Endothelial cell of umbilical vein (primary cell): ENCODE measurements around the gene RECK. TPM values are rescaled to one million over a fixed set of nuclear protein-coding genes. Genes with fewer than 3 reads are reported as not detected.

Experiments used
- BruUV-seq: library from RNA; stranded (reverse); fragments of 400-500 nt; replicated peaks from 2 replicates; lab custom pipeline; 2021; lab: Mats Ljungman, UMichigan
- CTCF ChIA-PET: fragments of 300-600, 350-600 bp; sonication (Branson Sonifier 250); formaldehyde crosslinking; loops from one replicate; lab custom pipeline; 2021; ENCODE audit warnings: antibody characterized with exemption, inconsistent platforms; lab: Charles Lee
- POLR2A ChIA-PET: fragments of 300-600, 350-600 bp; sonication (Branson Sonifier 250); formaldehyde crosslinking; loops from one replicate; lab custom pipeline; 2021; ENCODE audit warnings: antibody characterized with exemption, inconsistent platforms; lab: Charles Lee
- DNase-seq: peaks from one replicate; pipeline ENCODE4 v3.0.0-alpha.2; 2011; ENCODE audit warnings: low read depth, low spot score
- FAIRE-seq: peaks from 2 replicates; lab custom pipeline; 2011; peaks lifted over from hg19 to GRCh38; lab: Jason Lieb, UNC
- H2AFZ ChIP-seq: 2 replicates; pipeline ENCODE4 v1.6.0; 2012; ENCODE audit warnings: low read depth, low read length, control low read depth, inconsistent platforms
- H3K27ac ChIP-seq: 2 replicates; pipeline ENCODE4 v1.5.1; 2011; ENCODE audit warnings: low read depth, mild to moderate bottlenecking, control low read depth, low read length, moderate library complexity; ENCODE audit not compliant: insufficient read depth
- H3K27me3 ChIP-seq, 2 experiments: 2 replicates each; pipeline versions ENCODE4 v1.6.0 to v1.6.1; 2011; ENCODE audit warnings: low read length in 2 of 2, mixed read lengths in 1 of 2; ENCODE audit not compliant: control insufficient read depth in 2 of 2, insufficient read depth in 2 of 2
- H3K36me3 ChIP-seq, 2 experiments: 2 replicates in 1 of 2; 3 replicates in 1 of 2; pipeline ENCODE4 v1.5.1; 2011; ENCODE audit warnings: low read length in 2 of 2, mild to moderate bottlenecking in 1 of 2, moderate library complexity in 1 of 2; ENCODE audit not compliant: control insufficient read depth in 2 of 2, insufficient read depth in 2 of 2; ENCODE audit errors: extremely low read depth in 1 of 2
- H3K4me1 ChIP-seq: 3 replicates; pipeline ENCODE4 v1.5.1; 2011; ENCODE audit warnings: mild to moderate bottlenecking, low read length; ENCODE audit not compliant: control insufficient read depth, insufficient read depth; ENCODE audit errors: extremely low read depth
- H3K4me2 ChIP-seq: 2 replicates; pipeline ENCODE4 v1.6.1; 2011; ENCODE audit warnings: low read length, control low read depth, mixed read lengths; ENCODE audit not compliant: insufficient read depth
- H3K4me3 ChIP-seq, 3 experiments: fragments of 200-600 bp in 1 of 3; sonication (generic), shearing (Covaris generic) in 1 of 3; replicated peaks in 1 of 3; 2 replicates each; pipeline ENCODE4 v1.5.1; 2011 to 2016; ENCODE audit warnings: control low read depth in 3 of 3, low read length in 3 of 3, mild to moderate bottlenecking in 2 of 3, inconsistent platforms in 1 of 3, low read depth in 1 of 3, moderate library complexity in 1 of 3; ENCODE audit not compliant: insufficient read depth in 1 of 3
- H3K79me2 ChIP-seq: 2 replicates; pipeline ENCODE4 v1.6.0; 2012; ENCODE audit warnings: low read length, inconsistent platforms; ENCODE audit not compliant: control insufficient read depth, insufficient read depth
- H3K9ac ChIP-seq: replicated peaks from 2 replicates; pipeline ENCODE3; 2011; ENCODE audit warnings: low read length, control low read depth; ENCODE audit not compliant: insufficient read depth; ENCODE audit errors: extremely low read depth
- H3K9me1 ChIP-seq: replicated peaks from 3 replicates; pipeline ENCODE4 v1.6.0; 2011; ENCODE audit warnings: mild to moderate bottlenecking, low read length; ENCODE audit not compliant: control insufficient read depth, insufficient read depth; ENCODE audit errors: extremely low read depth
- H3K9me3 ChIP-seq: replicated peaks from 2 replicates; pipeline ENCODE4 v1.5.1; 2012; ENCODE audit warnings: low read length, inconsistent platforms; ENCODE audit not compliant: control insufficient read depth, insufficient read depth
- H4K20me1 ChIP-seq: replicated peaks from 2 replicates; pipeline ENCODE3; 2011; ENCODE audit warnings: mild to moderate bottlenecking, low read length; ENCODE audit not compliant: control insufficient read depth, insufficient read depth; ENCODE audit errors: extremely low read depth
- FOS ChIP-seq: IDR thresholded peaks from 2 replicates; pipeline ENCODE4 v1.6.1; 2011; ENCODE audit warnings: mild to moderate bottlenecking, low read length, moderate library complexity, borderline replicate concordance; ENCODE audit not compliant: insufficient read depth
- JUN ChIP-seq: IDR thresholded peaks from 2 replicates; pipeline ENCODE4 v1.6.1; 2011; ENCODE audit warnings: borderline replicate concordance, low read depth; ENCODE audit not compliant: insufficient read length, insufficient read depth
- MYC ChIP-seq: IDR thresholded peaks from one replicate; pipeline ENCODE4 v1.6.1; 2011; ENCODE audit warnings: mild to moderate bottlenecking, low read depth, low read length
- POLR2A ChIP-seq: IDR thresholded peaks from 2 replicates; pipeline ENCODE4 v1.6.1; 2012; ENCODE audit warnings: low read depth, mild to moderate bottlenecking, control low read depth, low read length
- POLR2AphosphoS5 ChIP-seq: IDR thresholded peaks from 2 replicates; pipeline ENCODE4 v1.6.1; 2012; ENCODE audit warnings: low read depth, mild to moderate bottlenecking, control low read depth, low read length, moderate library complexity; ENCODE audit not compliant: insufficient read depth
- dilution Hi-C: fragments of 300-500 bp; cut with MboI; formaldehyde crosslinking; loops from one replicate; pipeline ENCODE4 v1.15.0; 2019; ENCODE audit warnings: low sequenced_read_pairs; ENCODE audit not compliant: extremely low pct_ligation_motif_present
- intact Hi-C: fragments of 100-400 bp; cut with micrococcal nuclease; formaldehyde crosslinking; loops from one replicate; pipeline ENCODE4 v1.10.0; 2022
- polyA plus RNA-seq, 4 experiments: library from polyadenylated mRNA; depleted of rRNA in 3 of 4; stranded (reverse) in 3 of 4; unstranded in 1 of 4; fragments of >200 nt; gene quantifications; 2 replicates each; pipeline versions ENCODE4 v1.2.1 to v1.2.3, GENCODE V29; 2011 to 2012; ENCODE audit warnings: missing spikeins in 1 of 4
- total RNA-seq: library from RNA; stranded (reverse); gene quantifications from 2 replicates; pipeline ENCODE4 v1.2.3, GENCODE V29; 2021
- TF ChIP-seq, protein P1 (sequence below), 2 donors: IDR thresholded peaks; 1 replicate in 1 of 2; 2 replicates in 1 of 2; pipeline ENCODE4 v1.5.1; 2011; ENCODE audit warnings: low read length in 2 of 2, mild to moderate bottlenecking in 2 of 2, moderate library complexity in 2 of 2, control low read depth in 1 of 2, inconsistent platforms in 1 of 2, low read depth in 1 of 2; ENCODE audit not compliant: insufficient read depth in 1 of 2; ENCODE audit errors: extremely low read depth in 1 of 2

Gene RECK
- total and polyA plus RNA-seq, 2 donors (not counting 3 experiments of a cell fraction or from before 2014, with no cell fraction given): 12.0 to 14.1 TPM

DNA sequence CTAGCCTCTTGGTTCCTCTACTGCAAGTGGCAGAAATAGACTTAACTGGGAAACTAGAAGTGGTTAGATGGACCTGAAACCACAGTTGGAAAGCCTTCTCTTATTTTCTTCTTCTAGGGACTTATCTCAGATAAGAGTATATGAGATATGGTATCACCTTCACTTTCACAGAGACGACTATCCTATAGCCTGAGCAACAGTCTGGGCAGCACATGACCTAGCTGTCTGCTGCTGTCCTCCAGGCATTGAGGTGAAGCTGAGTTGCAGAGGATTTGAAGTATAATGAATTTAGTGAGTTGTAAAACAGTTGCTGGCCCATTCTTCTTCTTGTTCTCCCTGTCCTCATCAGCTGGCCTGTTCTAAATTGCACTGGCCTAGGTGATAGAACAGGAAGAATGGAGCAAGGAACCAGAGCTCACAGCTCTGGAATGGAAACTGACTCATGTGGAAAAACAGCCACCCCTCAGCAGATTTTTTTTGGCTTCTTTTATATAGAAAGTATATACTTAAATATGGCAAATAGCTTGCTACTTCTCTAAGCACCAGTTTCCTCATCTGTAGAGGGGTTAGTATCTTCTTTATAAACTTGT lies 27.8 kb downstream of the RECK start:
- intact Hi-C loops: no loop called here
- Histone ChIP-seq H3K27ac (no peak overlapping the region), H3K79me2 (no peaks in the 10 kb centered on the region), H3K9me1 (no peaks in the 10 kb centered on the region), H2AFZ (no peak overlapping the region), H3K27me3 (no peaks in the 10 kb centered on the region), H3K4me3 (no peak overlapping the region), H4K20me1 (no peaks in the 10 kb centered on the region), H3K9ac (no peak overlapping the region), H3K4me2 (no peak overlapping the region), H3K36me3 (peaks cover 0 to 8% of the 10 kb centered on the region in 2 experiments), H3K9me3 (no peaks in the 10 kb centered on the region), H3K4me1 (peaks cover 3% of the 10 kb centered on the region)
- dilution Hi-C loops: no loop called here
- peak; percentile 12 for TF ChIP-seq FOS
- TF ChIP-seq, protein P1, sequence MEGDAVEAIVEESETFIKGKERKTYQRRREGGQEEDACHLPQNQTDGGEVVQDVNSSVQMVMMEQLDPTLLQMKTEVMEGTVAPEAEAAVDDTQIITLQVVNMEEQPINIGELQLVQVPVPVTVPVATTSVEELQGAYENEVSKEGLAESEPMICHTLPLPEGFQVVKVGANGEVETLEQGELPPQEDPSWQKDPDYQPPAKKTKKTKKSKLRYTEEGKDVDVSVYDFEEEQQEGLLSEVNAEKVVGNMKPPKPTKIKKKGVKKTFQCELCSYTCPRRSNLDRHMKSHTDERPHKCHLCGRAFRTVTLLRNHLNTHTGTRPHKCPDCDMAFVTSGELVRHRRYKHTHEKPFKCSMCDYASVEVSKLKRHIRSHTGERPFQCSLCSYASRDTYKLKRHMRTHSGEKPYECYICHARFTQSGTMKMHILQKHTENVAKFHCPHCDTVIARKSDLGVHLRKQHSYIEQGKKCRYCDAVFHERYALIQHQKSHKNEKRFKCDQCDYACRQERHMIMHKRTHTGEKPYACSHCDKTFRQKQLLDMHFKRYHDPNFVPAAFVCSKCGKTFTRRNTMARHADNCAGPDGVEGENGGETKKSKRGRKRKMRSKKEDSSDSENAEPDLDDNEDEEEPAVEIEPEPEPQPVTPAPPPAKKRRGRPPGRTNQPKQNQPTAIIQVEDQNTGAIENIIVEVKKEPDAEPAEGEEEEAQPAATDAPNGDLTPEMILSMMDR (IDR thresholded peaks at IDR 0.05; ENCODE audit: extremely low read depth in 1 of 2, insufficient read depth in 1 of 2, low read depth in 1 of 2, low read length in 2 of 2): no peak
- TF ChIP-seq POLR2A: no peak
- no peak for TF ChIP-seq MYC
- no peak for TF ChIP-seq JUN
- no peak for TF ChIP-seq POLR2AphosphoS5
- DNase-seq: peak; percentile 38
- no peak for FAIRE-seq
- CTCF ChIA-PET: interaction anchor here (0.6 to 1.3 kb wide), 6 partner anchors 8 to 182 kb away, joined by 3 to 6 read pairs (median 3); no protein-coding TSS in a partner anchor
- POLR2A ChIA-PET: interaction anchor here (0.6 to 0.7 kb wide), 2 partner anchors 37 to 202 kb away, joined by 6 read pairs; no protein-coding TSS in a partner anchor
- no TSS peak for BruUV-seq
